Lower lobe of right lung (tissue), 2 donors: Measurements from ENCODE around the gene LUC7L3. TPM values are rescaled to one million over a fixed set of nuclear protein-coding genes. Genes with fewer than 3 reads are reported as not detected.

Source experiments
- ATAC-seq, 2 donors: fragments of 200-7000 bp; cut with Tn5 transposase; one replicate each; pipeline ENCODE4 v1.9.1; 2020 to 2022; ENCODE audit warnings: mild to moderate bottlenecking in 2 of 2, moderate library complexity in 2 of 2
- DNase-seq: peaks from one replicate; pipeline ENCODE4 v3.0.0-alpha.2; 2020
- H3K27ac ChIP-seq: fragments of 200-600 bp; one replicate; pipeline ENCODE4 v1.8.0; 2022
- H3K27me3 ChIP-seq: fragments of 200-600 bp; one replicate; pipeline ENCODE4 v1.8.0; 2022; ENCODE audit warnings: low read depth
- H3K36me3 ChIP-seq: fragments of 200-600 bp; one replicate; pipeline ENCODE4 v1.8.0; 2022; ENCODE audit warnings: mild to moderate bottlenecking
- H3K4me1 ChIP-seq: fragments of 200-600 bp; one replicate; pipeline ENCODE4 v1.8.0; 2022
- H3K4me3 ChIP-seq: fragments of 200-600 bp; one replicate; pipeline ENCODE4 v1.8.0; 2022; ENCODE audit warnings: mild to moderate bottlenecking
- H3K9me3 ChIP-seq: fragments of 200-600 bp; one replicate; pipeline ENCODE4 v1.8.0; 2022
- CTCF ChIP-seq: fragments of 200-600 bp; IDR thresholded peaks from one replicate; pipeline ENCODE4 v1.8.0; 2022; ENCODE audit warnings: antibody characterized with exemption, mild to moderate bottlenecking
- intact Hi-C: fragments of 100-400 bp; cut with DNase I; formaldehyde crosslinking; loops from one replicate; pipeline ENCODE4 v1.11.0; 2022
- total RNA-seq: library from RNA; stranded (reverse); fragmentation: NEBNext Ultra II Directional; extraction: Animal tissue kit (Norgen Biotek cat#: 25700); gene quantifications from one replicate; pipeline ENCODE4 v1.2.1, GENCODE V29; 2021
- donor health status: DM: no; HTN: yes; CAD: no; lungs with severe emphysema.

LUC7L3 gene
- total RNA-seq, 1 donor from 2014 or later = 106 TPM

- Histone ChIP-seq H3K27me3 (no peaks in the 10 kb centered on the region), H3K36me3 (no peaks in the 10 kb centered on the region), H3K4me1 (no peaks in the 10 kb centered on the region), H3K27ac (no peak overlapping the region), H3K4me3 (no peak overlapping the region), H3K9me3 (no peaks in the 10 kb centered on the region)
- no peak for TF ChIP-seq CTCF
- DNase-seq (no peak), ATAC-seq (no peak)
- intact Hi-C loops = no loop called here
Measured at GRCh38 chr17:50774225-50774803, 54.9 kb downstream of the LUC7L3 start.

GRCh38 chr17:50775926-50776325 lies 56.5 kb downstream of the LUC7L3 start:
- no peak for ATAC-seq
- TF ChIP-seq CTCF = no peak
- no peaks in the 10 kb centered on the region for H3K9me3 ChIP-seq
- no peaks in the 10 kb centered on the region for H3K27me3 ChIP-seq
- no peak overlapping the region for H3K4me3 ChIP-seq
- intact Hi-C loops = no loop called here
- H3K4me1 ChIP-seq = peaks cover under 1% of the 10 kb centered on the region
- no peaks in the 10 kb centered on the region for H3K36me3 ChIP-seq
- DNase-seq = no peak
- H3K27ac ChIP-seq = no peak overlapping the region

GRCh38 chr17:50778471-50778870 lies 59.1 kb downstream of the LUC7L3 start:
- no peak overlapping the region for H3K27ac ChIP-seq
- H3K4me3 ChIP-seq = no peak overlapping the region
- TF ChIP-seq CTCF = no peak
- DNase-seq (no peak), ATAC-seq (no peak)
- intact Hi-C loops = no loop called here
- H3K27me3 ChIP-seq = peaks cover 9% of the 10 kb centered on the region
- no peaks in the 10 kb centered on the region for H3K9me3 ChIP-seq
- peaks cover 6% of the 10 kb centered on the region for H3K4me1 ChIP-seq
- no peaks in the 10 kb centered on the region for H3K36me3 ChIP-seq

- peaks cover 9% of the 10 kb centered on the region for H3K27me3 ChIP-seq
- H3K9me3 ChIP-seq = no peaks in the 10 kb centered on the region
- TF ChIP-seq CTCF = no peak
- DNase-seq = no peak
- H3K27ac ChIP-seq = no peak overlapping the region
- no peak for ATAC-seq
- H3K4me1 ChIP-seq = peaks cover 6% of the 10 kb centered on the region
- intact Hi-C loops = no loop called here
- H3K36me3 ChIP-seq = no peaks in the 10 kb centered on the region
- no peak overlapping the region for H3K4me3 ChIP-seq
Measured at GRCh38 chr17:50778988-50779387, 59.6 kb downstream of the LUC7L3 start.

- ATAC-seq (no peak), DNase-seq (no peak)
- Histone ChIP-seq H3K4me3 (no peak overlapping the region), H3K4me1 (peaks cover 6% of the 10 kb centered on the region), H3K27me3 (peaks cover 9% of the 10 kb centered on the region), H3K9me3 (no peaks in the 10 kb centered on the region), H3K36me3 (no peaks in the 10 kb centered on the region), H3K27ac (no peak overlapping the region)
- TF ChIP-seq CTCF = no peak
- intact Hi-C loops = no loop called here
Measured at GRCh38 chr17:50779747-50780353, 60.4 kb downstream of the LUC7L3 start.
